ENCODE results near the gene MORC2.

DNA sequence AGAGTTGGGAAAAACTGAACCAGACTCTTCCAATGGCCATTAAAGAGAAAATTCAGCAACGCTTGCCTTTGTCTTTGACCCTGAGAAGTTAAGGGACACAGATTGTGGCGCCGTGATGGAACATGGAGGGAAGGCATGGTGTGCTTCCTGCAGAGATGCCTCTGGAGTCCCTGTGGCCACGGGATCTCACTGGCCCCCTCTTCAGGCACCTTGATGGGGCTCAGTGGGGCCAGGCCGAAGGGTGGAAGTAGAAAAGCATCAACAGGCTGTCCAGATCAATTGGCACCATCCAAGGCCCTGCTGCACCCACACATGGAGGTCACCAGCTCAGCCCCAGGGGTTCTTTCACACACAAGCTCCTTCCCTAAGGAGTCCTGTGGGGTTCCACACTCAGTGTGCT lies 42.9 kb downstream of the MORC2 start:
- TF ChIP-seq POLR2AphosphoS5 (IDR thresholded peaks at IDR 0.05) = no peak
- TF ChIP-seq, protein P1, sequence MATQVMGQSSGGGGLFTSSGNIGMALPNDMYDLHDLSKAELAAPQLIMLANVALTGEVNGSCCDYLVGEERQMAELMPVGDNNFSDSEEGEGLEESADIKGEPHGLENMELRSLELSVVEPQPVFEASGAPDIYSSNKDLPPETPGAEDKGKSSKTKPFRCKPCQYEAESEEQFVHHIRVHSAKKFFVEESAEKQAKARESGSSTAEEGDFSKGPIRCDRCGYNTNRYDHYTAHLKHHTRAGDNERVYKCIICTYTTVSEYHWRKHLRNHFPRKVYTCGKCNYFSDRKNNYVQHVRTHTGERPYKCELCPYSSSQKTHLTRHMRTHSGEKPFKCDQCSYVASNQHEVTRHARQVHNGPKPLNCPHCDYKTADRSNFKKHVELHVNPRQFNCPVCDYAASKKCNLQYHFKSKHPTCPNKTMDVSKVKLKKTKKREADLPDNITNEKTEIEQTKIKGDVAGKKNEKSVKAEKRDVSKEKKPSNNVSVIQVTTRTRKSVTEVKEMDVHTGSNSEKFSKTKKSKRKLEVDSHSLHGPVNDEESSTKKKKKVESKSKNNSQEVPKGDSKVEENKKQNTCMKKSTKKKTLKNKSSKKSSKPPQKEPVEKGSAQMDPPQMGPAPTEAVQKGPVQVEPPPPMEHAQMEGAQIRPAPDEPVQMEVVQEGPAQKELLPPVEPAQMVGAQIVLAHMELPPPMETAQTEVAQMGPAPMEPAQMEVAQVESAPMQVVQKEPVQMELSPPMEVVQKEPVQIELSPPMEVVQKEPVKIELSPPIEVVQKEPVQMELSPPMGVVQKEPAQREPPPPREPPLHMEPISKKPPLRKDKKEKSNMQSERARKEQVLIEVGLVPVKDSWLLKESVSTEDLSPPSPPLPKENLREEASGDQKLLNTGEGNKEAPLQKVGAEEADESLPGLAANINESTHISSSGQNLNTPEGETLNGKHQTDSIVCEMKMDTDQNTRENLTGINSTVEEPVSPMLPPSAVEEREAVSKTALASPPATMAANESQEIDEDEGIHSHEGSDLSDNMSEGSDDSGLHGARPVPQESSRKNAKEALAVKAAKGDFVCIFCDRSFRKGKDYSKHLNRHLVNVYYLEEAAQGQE (IDR thresholded peaks at IDR 0.05; ENCODE audit: borderline replicate concordance) = no peak
- TF ChIP-seq TAF1 (IDR thresholded peaks at IDR 0.05; ENCODE audit: low read depth) = no peak
- TF ChIP-seq, protein P2, sequence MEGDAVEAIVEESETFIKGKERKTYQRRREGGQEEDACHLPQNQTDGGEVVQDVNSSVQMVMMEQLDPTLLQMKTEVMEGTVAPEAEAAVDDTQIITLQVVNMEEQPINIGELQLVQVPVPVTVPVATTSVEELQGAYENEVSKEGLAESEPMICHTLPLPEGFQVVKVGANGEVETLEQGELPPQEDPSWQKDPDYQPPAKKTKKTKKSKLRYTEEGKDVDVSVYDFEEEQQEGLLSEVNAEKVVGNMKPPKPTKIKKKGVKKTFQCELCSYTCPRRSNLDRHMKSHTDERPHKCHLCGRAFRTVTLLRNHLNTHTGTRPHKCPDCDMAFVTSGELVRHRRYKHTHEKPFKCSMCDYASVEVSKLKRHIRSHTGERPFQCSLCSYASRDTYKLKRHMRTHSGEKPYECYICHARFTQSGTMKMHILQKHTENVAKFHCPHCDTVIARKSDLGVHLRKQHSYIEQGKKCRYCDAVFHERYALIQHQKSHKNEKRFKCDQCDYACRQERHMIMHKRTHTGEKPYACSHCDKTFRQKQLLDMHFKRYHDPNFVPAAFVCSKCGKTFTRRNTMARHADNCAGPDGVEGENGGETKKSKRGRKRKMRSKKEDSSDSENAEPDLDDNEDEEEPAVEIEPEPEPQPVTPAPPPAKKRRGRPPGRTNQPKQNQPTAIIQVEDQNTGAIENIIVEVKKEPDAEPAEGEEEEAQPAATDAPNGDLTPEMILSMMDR (IDR thresholded peaks at IDR 0.05; ENCODE audit: poor library complexity, severe bottlenecking) = no peak
- TF ChIP-seq EZH2 (IDR thresholded peaks at IDR 0.05; ENCODE audit: borderline replicate concordance, insufficient read depth, low read length, poor library complexity, severe bottlenecking) = no peak
- TF ChIP-seq RAD21 (conservative IDR thresholded peaks at IDR 0.05) = no peak
- no peak for TF ChIP-seq SMC3 (conservative IDR thresholded peaks at IDR 0.05; ENCODE audit: poor library complexity)
- no peak for TF ChIP-seq EP300 (conservative IDR thresholded peaks at IDR 0.05; ENCODE audit: poor library complexity, severe bottlenecking)
- TF ChIP-seq MXI1 (conservative IDR thresholded peaks at IDR 0.05; ENCODE audit: poor library complexity, severe bottlenecking) = no peak

Data from neural cell (in vitro differentiated cells).